Measurements from ENCODE around the gene PRDM16.

PRDM16 gene

GRCh38 chr1:3152143-3152542, 83.1 kb downstream of the PRDM16 start:
- CTCF ChIA-PET: no interaction called here
- no peaks in the 10 kb centered on the region for H3K36me3 ChIP-seq (ENCODE audit: control insufficient read depth in 2 of 2, insufficient read depth in 1 of 2, low read length in 2 of 2)

GRCh38 chr1:3153197-3153596, 84.2 kb downstream of the PRDM16 start:
- no peaks in the 10 kb centered on the region for H3K4me1 ChIP-seq (ENCODE audit: control insufficient read depth, insufficient read depth, low read length)
- no peaks in the 10 kb centered on the region for H3K36me3 ChIP-seq (ENCODE audit: control insufficient read depth in 2 of 2, insufficient read depth in 1 of 2, low read length in 2 of 2)
- no peaks in the 10 kb centered on the region for H3K9me3 ChIP-seq (ENCODE audit: control insufficient read depth, insufficient read depth, low read depth, low read length)
- TF ChIP-seq ZNF571 (tag by site-specific recombination; IDR thresholded peaks at IDR 0.05): no peak
- TF ChIP-seq ZNF624 (tag by site-specific recombination; IDR thresholded peaks at IDR 0.05): no peak
- no peak for TF ChIP-seq TRIM28 (IDR thresholded peaks at IDR 0.05; ENCODE audit: borderline replicate concordance, low read length)
- TF ChIP-seq ZNF280D (tag by site-specific recombination; IDR thresholded peaks at IDR 0.05): no peak
- no peak for TF ChIP-seq ZBTB10 (tag by site-specific recombination; IDR thresholded peaks at IDR 0.05)
- no peak overlapping the region for H3K27ac ChIP-seq (ENCODE audit: extremely low read depth, low read depth, low read length)
- ChIA-PET POLR2A (no interaction called here), CTCF (interaction anchor here (0.8 kb wide), 1 partner anchor 140 kb away, joined by 3 read pairs; no protein-coding TSS in a partner anchor)
- H3K4me3 ChIP-seq (ENCODE audit: low read depth, low read length): no peak overlapping the region

More at GRCh38 chr1:3152143-3152542, 83.1 kb downstream of the PRDM16 start:
- Histone ChIP-seq H3K4me1 (ENCODE audit: control insufficient read depth, insufficient read depth, low read length) (no peaks in the 10 kb centered on the region), H3K27ac (ENCODE audit: extremely low read depth, low read depth, low read length) (no peak overlapping the region), H3K9me3 (ENCODE audit: control insufficient read depth, insufficient read depth, low read depth, low read length) (no peaks in the 10 kb centered on the region), H3K4me3 (ENCODE audit: low read depth, low read length) (no peak overlapping the region)
- POLR2A ChIA-PET: no interaction called here
- TF ChIP-seq SCRT1 (tag by site-specific recombination; IDR thresholded peaks at IDR 0.05; ENCODE audit: borderline replicate concordance): no peak
- no peak; the same call in 1 of the 2 replicates for TF ChIP-seq ZBTB17 (tag by site-specific recombination; IDR thresholded peaks at IDR 0.05)
- no peak for TF ChIP-seq ZNF571 (tag by site-specific recombination; IDR thresholded peaks at IDR 0.05)
- peak; percentile 96 for TF ChIP-seq ZNF366 (tag by site-specific recombination; conservative IDR thresholded peaks at IDR 0.05)
- TF ChIP-seq EGR2 (tag by site-specific recombination; IDR thresholded peaks at IDR 0.05; ENCODE audit: low read depth): no peak

- Histone ChIP-seq H3K9me3 (ENCODE audit: control insufficient read depth, insufficient read depth, low read depth, low read length) (no peaks in the 10 kb centered on the region), H3K36me3 (ENCODE audit: control insufficient read depth in 2 of 2, insufficient read depth in 1 of 2, low read length in 2 of 2) (no peaks in the 10 kb centered on the region), H3K4me1 (ENCODE audit: control insufficient read depth, insufficient read depth, low read length) (no peaks in the 10 kb centered on the region), H3K4me3 (ENCODE audit: low read depth, low read length) (no peak overlapping the region), H3K27ac (ENCODE audit: extremely low read depth, low read depth, low read length) (no peak overlapping the region)
- ChIA-PET POLR2A (interaction anchor here (0.6 kb wide), 1 partner anchor 266 kb away, joined by 4 read pairs; no protein-coding TSS in a partner anchor), CTCF (interaction anchor here (0.6 to 0.8 kb wide), 2 partner anchors 141 to 252 kb away, joined by 3 read pairs; no protein-coding TSS in a partner anchor)
- TF ChIP-seq ZNF366 (tag by site-specific recombination; conservative IDR thresholded peaks at IDR 0.05) (no peak), CTCF (tag by site-specific recombination; IDR thresholded peaks at IDR 0.05) (no peak), ZNF311 (tag by site-specific recombination; IDR thresholded peaks at IDR 0.05; ENCODE audit: borderline replicate concordance) (no peak), ZBTB26 (tag by site-specific recombination; optimal IDR thresholded peaks at IDR 0.05) (no peak), ZNF157 (tag by site-specific recombination; IDR thresholded peaks at IDR 0.05) (no peak), ZBTB11 (tag by site-specific recombination; conservative IDR thresholded peaks at IDR 0.05; ENCODE audit: low read depth) (no peak), ZNF202 (tag by site-specific recombination; IDR thresholded peaks at IDR 0.05; ENCODE audit: borderline replicate concordance) (no peak), ZNF2 (tag by site-specific recombination; IDR thresholded peaks at IDR 0.05) (no peak), ZNF133 (tag by site-specific recombination; IDR thresholded peaks at IDR 0.05) (no peak)
These were observed 85.1 kb downstream of the PRDM16 start for GRCh38 chr1:3153902-3154795.
